ENCODE measurements around the gene RASSF8. TPM values are rescaled to one million over a fixed set of nuclear protein-coding genes. Genes with fewer than 3 reads are reported as not detected.

RASSF8 gene
- total RNA-seq, 3 donors from 2014 or later (not counting 1 experiment from before 2014, with no cell fraction given), result 0.35 to 1.3 (median 1.2) TPM

- Mint-ChIP-seq H3K27me3 (ENCODE audit: low read depth in 2 of 2) (peaks cover 0 to 3% of the 10 kb centered on the region in 2 donors), H3K27ac (no peak overlapping the region), H3K4me1 (no peaks in the 10 kb centered on the region), H3K4me3 (no peak overlapping the region), H3K9me3 (no peaks in the 10 kb centered on the region), H3K36me3 (no peaks in the 10 kb centered on the region)
- Histone ChIP-seq H3K9me3 (ENCODE audit: control insufficient read depth, insufficient read depth, low read length) (no peaks in the 10 kb centered on the region), H3K4me1 (ENCODE audit: control insufficient read depth, insufficient read depth, low read length) (no peaks in the 10 kb centered on the region), H3K4me3 (ENCODE audit: low read length) (no peak overlapping the region), H3K27ac (ENCODE audit: low read length) (no peak overlapping the region), H3K36me3 (ENCODE audit: control insufficient read depth, insufficient read depth, low read length) (no peaks in the 10 kb centered on the region), H3K27me3 (ENCODE audit: control insufficient read depth, insufficient read depth, low read length) (no peaks in the 10 kb centered on the region)
- WGBS (ENCODE audit: insufficient coverage), result 98% methylated on average over 6 of the region's 6 CpGs
- ATAC-seq, result no peak
- intact Hi-C loops (cut with micrococcal nuclease), result loop anchor here (10.0 kb wide), 1 partner anchor 793 kb away; no protein-coding TSS in a partner anchor
- no peak for DNase-seq
- TF ChIP-seq CTCF (IDR thresholded peaks at IDR 0.05), result no peak
These were observed 133.3 kb downstream of the RASSF8 start for GRCh38 chr12:26091822-26092221.

- no CpG with 5 or more reads among the region's 4 CpGs for WGBS (ENCODE audit: insufficient coverage)
- Mint-ChIP-seq H3K27me3 (ENCODE audit: low read depth in 2 of 2) (peaks cover 0 to 3% of the 10 kb centered on the region in 2 donors), H3K4me1 (no peaks in the 10 kb centered on the region), H3K36me3 (no peaks in the 10 kb centered on the region), H3K4me3 (no peak overlapping the region), H3K27ac (no peak overlapping the region), H3K9me3 (no peaks in the 10 kb centered on the region)
- Histone ChIP-seq H3K4me3 (ENCODE audit: low read length) (no peak overlapping the region), H3K27ac (ENCODE audit: low read length) (no peak overlapping the region), H3K4me1 (ENCODE audit: control insufficient read depth, insufficient read depth, low read length) (no peaks in the 10 kb centered on the region), H3K9me3 (ENCODE audit: control insufficient read depth, insufficient read depth, low read length) (no peaks in the 10 kb centered on the region), H3K36me3 (ENCODE audit: control insufficient read depth, insufficient read depth, low read length) (no peaks in the 10 kb centered on the region), H3K27me3 (ENCODE audit: control insufficient read depth, insufficient read depth, low read length) (no peaks in the 10 kb centered on the region)
- DNase-seq, result peak in 1 of 2 donors; percentile 28
- intact Hi-C loops (cut with micrococcal nuclease), result loop anchor here (10.0 kb wide), 1 partner anchor 792 kb away; no protein-coding TSS in a partner anchor
- ATAC-seq, result no peak
- TF ChIP-seq CTCF (IDR thresholded peaks at IDR 0.05), result no peak
These were observed 134.0 kb downstream of the RASSF8 start for GRCh38 chr12:26092346-26093105.

GRCh38 chr12:26095186-26095585 lies 136.7 kb downstream of the RASSF8 start:
- ATAC-seq, result no peak
- intact Hi-C loops (cut with micrococcal nuclease), result loop anchor here (5.0 to 10.0 kb wide), 2 partner anchors 557 to 790 kb away; no protein-coding TSS in a partner anchor
- Histone ChIP-seq H3K27ac (ENCODE audit: low read length) (no peak overlapping the region), H3K4me1 (ENCODE audit: control insufficient read depth, insufficient read depth, low read length) (no peaks in the 10 kb centered on the region), H3K27me3 (ENCODE audit: control insufficient read depth, insufficient read depth, low read length) (no peaks in the 10 kb centered on the region), H3K36me3 (ENCODE audit: control insufficient read depth, insufficient read depth, low read length) (no peaks in the 10 kb centered on the region), H3K9me3 (ENCODE audit: control insufficient read depth, insufficient read depth, low read length) (no peaks in the 10 kb centered on the region), H3K4me3 (ENCODE audit: low read length) (no peak overlapping the region)
- H3K4me3 Mint-ChIP-seq, result no peak overlapping the region
- peaks cover 5 to 10% of the 10 kb centered on the region in 2 donors for H3K27me3 Mint-ChIP-seq (ENCODE audit: low read depth in 2 of 2)
- no peaks in the 10 kb centered on the region for H3K36me3 Mint-ChIP-seq
- DNase-seq, result no peak
- H3K27ac Mint-ChIP-seq, result no peak overlapping the region
- no peaks in the 10 kb centered on the region for H3K9me3 Mint-ChIP-seq
- TF ChIP-seq CTCF (IDR thresholded peaks at IDR 0.05), result no peak
- WGBS (ENCODE audit: insufficient coverage), result no CpG with 5 or more reads among the region's 2 CpGs
- H3K4me1 Mint-ChIP-seq, result no peaks in the 10 kb centered on the region

Measured in natural killer cell (primary cell).